ENCODE results near the gene USH2A.

USH2A gene

GRCh38 chr1:215645182-215645581, 778.1 kb downstream of the USH2A start:
- in situ Hi-C loops (cut with MboI; ENCODE audit: low sequenced_read_pairs), result no loop called here
- no peaks in the 10 kb centered on the region for H3K36me3 ChIP-seq (replicated peaks)
- no peaks in the 10 kb centered on the region for H3K27me3 ChIP-seq (ENCODE audit: low read depth)
- H3K4me1 ChIP-seq, result no peaks in the 10 kb centered on the region
- H3K9me3 ChIP-seq, result no peaks in the 10 kb centered on the region
- H3K4me3 ChIP-seq, result no peak overlapping the region
- no peak for DNase-seq (ENCODE audit: low spot score in 2 of 2)

GRCh38 chr1:215643592-215644321, 779.5 kb downstream of the USH2A start:
- Histone ChIP-seq H3K4me3 (no peak overlapping the region), H3K4me1 (no peaks in the 10 kb centered on the region), H3K27me3 (ENCODE audit: low read depth) (no peaks in the 10 kb centered on the region), H3K36me3 (replicated peaks) (no peaks in the 10 kb centered on the region), H3K9me3 (no peaks in the 10 kb centered on the region)
- DNase-seq (ENCODE audit: low spot score in 2 of 2), result no peak
- in situ Hi-C loops (cut with MboI; ENCODE audit: low sequenced_read_pairs), result no loop called here

- Histone ChIP-seq H3K27me3 (ENCODE audit: low read depth) (no peaks in the 10 kb centered on the region), H3K4me1 (no peaks in the 10 kb centered on the region), H3K9me3 (no peaks in the 10 kb centered on the region), H3K36me3 (replicated peaks) (no peaks in the 10 kb centered on the region), H3K4me3 (no peak overlapping the region)
- DNase-seq (ENCODE audit: low spot score in 2 of 2), result no peak
- in situ Hi-C loops (cut with MboI; ENCODE audit: low sequenced_read_pairs), result no loop called here
These were observed 782.7 kb downstream of the USH2A start for GRCh38 chr1:215640429-215641148.

DNA sequence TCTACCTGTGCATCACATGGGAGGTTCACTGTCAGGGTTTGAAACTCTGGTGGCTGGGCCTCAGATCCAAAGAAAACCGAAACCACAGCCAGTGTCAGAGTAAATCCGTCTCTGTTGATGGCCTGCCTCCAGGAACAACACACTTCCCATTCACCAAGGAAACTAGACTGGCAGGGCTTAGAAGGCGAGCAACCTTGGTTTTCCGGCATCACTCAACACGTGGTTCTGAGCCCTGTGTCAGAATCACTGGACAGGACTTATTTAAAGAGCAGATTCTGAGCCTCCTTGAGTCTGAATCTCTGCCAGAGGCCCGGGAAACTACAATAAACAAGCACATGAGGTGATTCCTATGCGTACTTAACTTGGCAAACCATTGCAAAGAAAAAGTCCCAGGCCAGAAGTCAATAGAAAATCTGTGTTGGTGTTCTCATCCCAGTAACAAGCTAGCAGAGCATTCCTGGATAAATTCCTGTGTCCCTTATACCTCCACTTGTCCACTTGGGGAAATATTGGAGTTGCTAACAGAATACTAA, 786.1 kb downstream of the USH2A start:
- DNase-seq (ENCODE audit: low spot score in 2 of 2), result no peak
- H3K4me1 ChIP-seq, result no peaks in the 10 kb centered on the region
- H3K9me3 ChIP-seq, result no peaks in the 10 kb centered on the region
- no peaks in the 10 kb centered on the region for H3K36me3 ChIP-seq (replicated peaks)
- H3K4me3 ChIP-seq, result no peak overlapping the region
- in situ Hi-C loops (cut with MboI; ENCODE audit: low sequenced_read_pairs), result no loop called here
- no peaks in the 10 kb centered on the region for H3K27me3 ChIP-seq (ENCODE audit: low read depth)

DNA sequence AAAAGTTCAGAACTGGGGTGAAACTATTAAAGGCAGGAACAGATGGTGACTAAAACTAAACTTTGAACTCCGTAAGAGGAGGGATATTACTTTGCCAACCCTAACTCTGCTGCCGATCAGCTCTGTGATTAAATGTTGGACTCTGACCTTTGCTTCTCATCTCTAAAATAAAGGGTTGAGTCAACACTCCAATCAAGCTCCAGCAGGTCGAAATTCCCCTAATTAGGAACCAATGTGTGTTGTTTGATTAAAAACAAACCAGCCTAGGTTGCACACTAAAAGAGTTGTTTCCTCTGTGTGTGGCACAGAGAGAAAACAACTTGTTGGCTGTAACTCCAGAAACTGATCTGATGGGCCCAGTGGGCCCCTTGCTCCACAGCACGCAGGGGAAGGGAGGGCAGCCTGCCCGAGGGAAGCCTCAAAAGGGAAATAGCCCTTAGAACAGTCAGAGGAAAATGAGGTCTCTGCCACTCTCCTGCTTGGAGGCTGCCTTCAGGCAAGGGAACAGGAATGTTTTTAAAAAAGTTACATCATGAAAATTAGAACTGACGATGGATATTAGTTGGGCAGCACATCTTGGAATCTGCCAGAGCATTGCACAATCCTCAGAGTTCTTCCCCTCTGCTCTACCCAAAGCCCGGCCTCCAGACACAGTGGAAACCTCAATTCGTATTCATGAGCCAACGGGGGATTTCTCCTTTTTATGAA, 786.8 kb downstream of the USH2A start:
- DNase-seq (ENCODE audit: low spot score in 2 of 2), result no peak
- no peaks in the 10 kb centered on the region for H3K4me1 ChIP-seq
- no peaks in the 10 kb centered on the region for H3K9me3 ChIP-seq
- H3K27me3 ChIP-seq (ENCODE audit: low read depth), result no peaks in the 10 kb centered on the region
- no peak overlapping the region for H3K4me3 ChIP-seq
- H3K36me3 ChIP-seq (replicated peaks), result no peaks in the 10 kb centered on the region
- in situ Hi-C loops (cut with MboI; ENCODE audit: low sequenced_read_pairs), result no loop called here

DNA sequence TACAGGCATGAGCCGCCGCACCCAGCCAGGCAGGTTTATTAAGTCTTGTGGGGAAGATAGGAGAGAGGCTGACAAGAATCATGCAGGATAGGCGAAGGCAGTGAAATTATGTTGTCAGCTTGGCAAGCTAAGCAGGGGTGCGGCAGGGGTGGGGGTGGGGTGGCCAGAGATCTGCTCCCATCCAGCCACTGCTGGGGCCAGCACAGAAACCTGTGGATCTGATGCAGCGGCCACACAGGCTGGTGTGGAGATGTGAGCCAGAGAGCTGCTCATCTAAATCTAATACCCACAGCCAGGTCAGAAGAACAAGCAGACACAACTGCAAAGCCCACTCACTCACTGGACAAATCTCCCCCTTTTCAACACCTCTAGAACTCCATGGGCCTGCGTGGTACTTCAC, 787.4 kb downstream of the USH2A start:
- H3K36me3 ChIP-seq (replicated peaks), result no peaks in the 10 kb centered on the region
- in situ Hi-C loops (cut with MboI; ENCODE audit: low sequenced_read_pairs), result no loop called here
- DNase-seq (ENCODE audit: low spot score in 2 of 2), result no peak
- H3K4me3 ChIP-seq, result no peak overlapping the region
- no peaks in the 10 kb centered on the region for H3K9me3 ChIP-seq
- no peaks in the 10 kb centered on the region for H3K4me1 ChIP-seq
- H3K27me3 ChIP-seq (ENCODE audit: low read depth), result no peaks in the 10 kb centered on the region

DNA sequence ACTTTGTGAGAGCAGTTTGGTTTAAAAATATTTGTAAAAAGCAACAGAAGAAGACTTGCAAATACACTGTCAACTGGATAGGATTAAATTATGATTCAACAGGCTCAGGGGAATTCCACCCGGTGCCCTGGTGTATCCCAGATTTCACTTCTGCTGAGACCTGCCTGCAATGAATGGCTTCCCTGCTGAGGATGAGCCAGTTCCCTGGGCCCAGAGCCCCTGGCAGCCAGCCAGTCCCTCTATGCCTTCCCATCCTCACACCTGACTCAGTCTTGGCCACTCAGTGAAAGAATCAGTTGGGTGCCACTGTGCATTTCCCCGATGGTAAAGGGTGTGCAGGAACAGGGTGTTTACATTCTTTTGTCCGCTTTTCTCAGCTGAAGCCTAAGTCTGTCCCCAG, 791.8 kb downstream of the USH2A start:
- H3K36me3 ChIP-seq (replicated peaks), result no peaks in the 10 kb centered on the region
- no peak overlapping the region for H3K4me3 ChIP-seq
- in situ Hi-C loops (cut with MboI; ENCODE audit: low sequenced_read_pairs), result no loop called here
- no peaks in the 10 kb centered on the region for H3K27me3 ChIP-seq (ENCODE audit: low read depth)
- no peaks in the 10 kb centered on the region for H3K9me3 ChIP-seq
- peak in 1 of 2 experiments; percentile 16 for DNase-seq (ENCODE audit: low spot score in 2 of 2)
- H3K4me1 ChIP-seq, result no peaks in the 10 kb centered on the region

GRCh38 chr1:215631040-215631439, 792.2 kb downstream of the USH2A start:
- in situ Hi-C loops (cut with MboI; ENCODE audit: low sequenced_read_pairs), result no loop called here

DNA sequence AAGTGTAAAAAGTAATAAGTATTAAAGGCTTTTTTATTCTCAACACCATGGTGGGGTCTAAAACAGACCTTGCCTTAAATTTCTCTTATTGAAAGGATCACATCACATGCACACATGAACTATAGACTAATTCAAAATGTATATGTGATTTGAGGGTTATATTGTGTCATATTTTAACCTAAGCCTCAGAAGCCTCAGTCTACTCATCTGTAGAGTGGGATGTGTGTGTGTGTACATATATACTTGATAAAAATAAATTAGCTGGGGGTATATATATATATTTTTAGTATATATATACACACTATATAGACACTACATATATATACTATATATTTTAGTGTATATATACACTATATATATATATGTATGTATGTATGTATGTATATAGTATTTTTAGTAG, 797.3 kb downstream of the USH2A start:
- in situ Hi-C loops (cut with MboI; ENCODE audit: low sequenced_read_pairs), result no loop called here
- no peaks in the 10 kb centered on the region for H3K9me3 ChIP-seq
- no peak for DNase-seq (ENCODE audit: low spot score in 2 of 2)

More at GRCh38 chr1:215631040-215631439, 792.2 kb downstream of the USH2A start:
- no peak overlapping the region for H3K4me3 ChIP-seq
- H3K27me3 ChIP-seq (ENCODE audit: low read depth), result no peaks in the 10 kb centered on the region
- no peaks in the 10 kb centered on the region for H3K4me1 ChIP-seq
- H3K36me3 ChIP-seq (replicated peaks), result no peaks in the 10 kb centered on the region
- no peak for DNase-seq (ENCODE audit: low spot score in 2 of 2)
- no peaks in the 10 kb centered on the region for H3K9me3 ChIP-seq

DNA sequence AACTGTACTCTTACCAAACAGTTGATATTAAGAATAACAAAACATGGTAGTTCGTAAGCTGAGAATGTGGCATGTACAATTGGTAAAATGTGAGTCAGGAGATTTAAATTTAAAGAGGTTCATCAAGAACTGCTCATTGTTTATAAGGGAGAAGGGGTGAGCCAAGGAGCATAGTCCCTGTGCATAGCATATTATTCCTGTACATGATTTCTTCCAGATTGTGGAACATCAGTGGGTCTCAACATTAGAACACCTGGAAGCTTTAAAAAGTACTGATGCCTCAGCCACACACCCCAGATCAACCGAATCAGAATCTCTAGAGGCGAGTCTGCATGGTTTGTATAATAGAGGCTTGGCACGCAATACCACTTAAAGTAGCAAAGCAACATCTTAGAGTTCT, 800.1 kb downstream of the USH2A start:
- H3K36me3 ChIP-seq (replicated peaks), result peaks cover 20% of the 10 kb centered on the region
- H3K27me3 ChIP-seq (ENCODE audit: low read depth), result no peaks in the 10 kb centered on the region
- no peaks in the 10 kb centered on the region for H3K9me3 ChIP-seq
- DNase-seq (ENCODE audit: low spot score in 2 of 2), result no peak
- no peaks in the 10 kb centered on the region for H3K4me1 ChIP-seq
- no peak overlapping the region for H3K4me3 ChIP-seq
- in situ Hi-C loops (cut with MboI; ENCODE audit: low sequenced_read_pairs), result no loop called here

More for the DNA sequence above, 797.3 kb downstream of the USH2A start:
- Histone ChIP-seq H3K27me3 (ENCODE audit: low read depth) (no peaks in the 10 kb centered on the region), H3K4me1 (no peaks in the 10 kb centered on the region), H3K4me3 (no peak overlapping the region), H3K36me3 (replicated peaks) (peaks cover 3% of the 10 kb centered on the region)

DNA sequence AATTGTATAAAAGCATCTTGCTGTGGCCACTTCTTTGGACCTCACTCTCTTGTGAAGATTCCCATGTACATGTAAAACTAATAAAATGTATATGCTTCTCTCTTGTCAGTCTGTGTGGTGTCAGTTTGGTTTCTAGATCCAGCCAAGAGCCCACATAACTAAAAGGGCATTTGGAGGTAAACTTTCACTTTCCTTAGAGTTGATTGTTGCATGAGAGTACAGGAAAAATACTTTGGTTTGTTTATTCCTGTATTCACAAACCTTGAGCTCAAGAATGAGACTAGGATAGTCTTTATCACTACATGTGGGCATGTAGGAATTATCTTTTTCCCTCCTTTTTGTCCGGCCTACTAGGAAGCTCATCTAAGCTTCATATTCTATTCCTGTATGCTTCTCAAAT, 805.3 kb downstream of the USH2A start:
- H3K9me3 ChIP-seq, result no peaks in the 10 kb centered on the region; the same call in 1 of the 2 replicates
- no peak for DNase-seq (ENCODE audit: low spot score in 2 of 2)
- H3K4me1 ChIP-seq, result no peaks in the 10 kb centered on the region
- no peaks in the 10 kb centered on the region for H3K27me3 ChIP-seq (ENCODE audit: low read depth)
- H3K4me3 ChIP-seq, result no peak overlapping the region
- in situ Hi-C loops (cut with MboI; ENCODE audit: low sequenced_read_pairs), result no loop called here
- H3K36me3 ChIP-seq (replicated peaks), result peaks cover 35% of the 10 kb centered on the region

DNA sequence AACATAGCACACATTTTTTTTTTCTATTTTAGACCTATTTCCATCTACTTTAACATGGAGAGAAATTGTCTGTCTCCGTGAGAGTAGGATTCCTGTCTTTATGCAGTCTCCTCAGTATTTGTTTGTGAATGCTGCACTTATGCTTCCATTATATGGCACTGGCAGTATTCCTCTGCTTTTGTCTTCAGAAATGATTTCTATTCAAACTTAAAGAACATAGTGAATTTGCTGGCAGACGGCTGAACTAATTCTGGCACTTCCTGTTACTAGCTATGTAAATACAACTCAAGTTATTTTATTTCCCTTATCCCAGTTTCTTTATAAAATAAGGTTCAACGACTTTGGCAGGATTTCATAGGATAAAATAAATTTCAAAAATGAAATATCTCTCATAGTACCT, 810.9 kb downstream of the USH2A start:
- no peak overlapping the region for H3K4me3 ChIP-seq
- no peaks in the 10 kb centered on the region for H3K27me3 ChIP-seq (ENCODE audit: low read depth)
- no peaks in the 10 kb centered on the region for H3K4me1 ChIP-seq
- in situ Hi-C loops (cut with MboI; ENCODE audit: low sequenced_read_pairs), result no loop called here
- no peak for DNase-seq (ENCODE audit: low spot score in 2 of 2)
- H3K36me3 ChIP-seq (replicated peaks), result peaks cover 47% of the 10 kb centered on the region
- H3K9me3 ChIP-seq, result no peaks in the 10 kb centered on the region; the same call in 1 of the 2 replicates

DNA sequence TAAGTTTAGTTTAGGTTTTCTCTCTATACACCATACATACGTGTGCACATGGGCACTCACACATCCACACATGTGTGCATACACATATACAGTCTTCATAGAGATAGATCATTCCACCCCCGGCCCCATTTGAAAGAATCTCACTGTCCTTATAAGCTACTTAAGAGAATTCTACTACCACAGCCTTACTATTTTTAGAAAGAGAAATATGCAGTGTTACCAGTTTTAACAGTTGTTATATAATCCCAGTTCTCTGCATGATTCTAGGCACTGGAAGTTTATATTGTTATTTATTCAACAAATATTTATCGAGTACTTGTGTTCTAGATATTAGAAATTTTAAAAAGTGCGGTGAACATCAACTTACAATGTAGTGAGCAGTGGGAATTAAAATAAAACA, 814.6 kb downstream of the USH2A start:
- H3K4me3 ChIP-seq, result no peak overlapping the region
- in situ Hi-C loops (cut with MboI; ENCODE audit: low sequenced_read_pairs), result no loop called here
- no peak for DNase-seq (ENCODE audit: low spot score in 2 of 2)
- H3K27me3 ChIP-seq (ENCODE audit: low read depth), result no peaks in the 10 kb centered on the region
- H3K9me3 ChIP-seq, result no peaks in the 10 kb centered on the region; the same call in 1 of the 2 replicates
- peaks cover 5% of the 10 kb centered on the region; the same call in 1 of the 2 replicates for H3K4me1 ChIP-seq
- H3K36me3 ChIP-seq (replicated peaks), result peaks cover 50% of the 10 kb centered on the region

DNA sequence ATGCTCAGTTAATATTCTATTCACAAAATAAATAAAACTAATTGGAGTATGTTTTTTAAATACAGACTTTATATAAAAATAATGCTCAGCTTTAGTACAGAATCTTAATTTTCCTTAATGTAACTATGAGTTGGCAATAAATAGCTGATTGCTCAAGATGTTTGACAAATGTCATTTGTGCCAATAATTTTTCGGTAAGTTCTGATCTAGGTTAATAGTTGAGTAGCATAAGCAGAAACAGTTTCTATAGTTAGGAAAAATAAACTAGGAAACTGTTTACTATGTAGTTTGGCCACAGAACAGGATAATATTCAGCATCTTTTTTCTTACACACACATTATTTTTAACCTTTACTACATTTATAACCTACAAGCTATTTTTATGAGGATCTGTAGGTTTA, 815.8 kb downstream of the USH2A start:
- no peak for DNase-seq (ENCODE audit: low spot score in 2 of 2)
- Histone ChIP-seq H3K36me3 (replicated peaks) (peaks cover 38% of the 10 kb centered on the region), H3K4me1 (peaks cover 5% of the 10 kb centered on the region; the same call in 1 of the 2 replicates), H3K9me3 (no peaks in the 10 kb centered on the region), H3K27me3 (ENCODE audit: low read depth) (no peaks in the 10 kb centered on the region), H3K4me3 (no peak overlapping the region)
- in situ Hi-C loops (cut with MboI; ENCODE audit: low sequenced_read_pairs), result no loop called here

All from HAP-1 (cell line).